H9 (cell line): ENCODE results near the gene EFNB1. TPM values are rescaled to one million over a fixed set of nuclear protein-coding genes. Genes with fewer than 3 reads are reported as not detected.

ENCODE experiments used
- DNase-seq: peaks from one replicate; pipeline ENCODE4 v3.0.0-alpha.2; 2017
- H2AFZ ChIP-seq: one replicate; pipeline ENCODE4 v1.6.1; 2013; ENCODE audit warnings: mild to moderate bottlenecking, low read length, control low read depth, moderate library complexity
- H2AK5ac ChIP-seq: 2 replicates; pipeline ENCODE4 v1.6.1; 2013; ENCODE audit warnings: low read length, control low read depth, mixed read lengths; ENCODE audit not compliant: insufficient read length
- H2BK120ac ChIP-seq: one replicate; pipeline ENCODE4 v1.6.1; 2013; ENCODE audit warnings: low read depth, mild to moderate bottlenecking, low read length, control low read depth, inconsistent platforms; ENCODE audit not compliant: poor library complexity, severe bottlenecking
- H2BK12ac ChIP-seq: 2 replicates; pipeline ENCODE4 v1.6.1; 2013; ENCODE audit warnings: low read length, control low read depth, mixed read lengths, low read depth; ENCODE audit not compliant: insufficient read length
- H2BK15ac ChIP-seq: 2 replicates; pipeline ENCODE4 v1.6.1; 2013; ENCODE audit warnings: low read depth, low read length, control low read depth
- H2BK20ac ChIP-seq: one replicate; pipeline ENCODE4 v1.6.1; 2013; ENCODE audit warnings: low read depth, mild to moderate bottlenecking, low read length, control low read depth, inconsistent platforms; ENCODE audit not compliant: poor library complexity, severe bottlenecking
- H2BK5ac ChIP-seq: 2 replicates; pipeline ENCODE4 v1.6.1; 2013; ENCODE audit warnings: low read length, control low read depth, mixed read lengths; ENCODE audit not compliant: insufficient read length
- H3K14ac ChIP-seq: 2 replicates; pipeline ENCODE4 v1.6.1; 2013; ENCODE audit warnings: low read length, control low read depth; ENCODE audit not compliant: insufficient read depth
- H3K18ac ChIP-seq: 2 replicates; pipeline ENCODE4 v1.6.1; 2013; ENCODE audit warnings: low read depth, mild to moderate bottlenecking, mixed read lengths, low read length, control low read depth; ENCODE audit not compliant: insufficient read length
- H3K23ac ChIP-seq: 2 replicates; pipeline ENCODE4 v1.6.1; 2013; ENCODE audit warnings: low read length, control low read depth, mixed read lengths, low read depth; ENCODE audit not compliant: insufficient read length
- H3K23me2 ChIP-seq: 2 replicates; pipeline ENCODE4 v1.6.1; 2013; ENCODE audit warnings: low read depth, mild to moderate bottlenecking, mixed read lengths, low read length, control low read depth; ENCODE audit not compliant: insufficient read length, poor library complexity, severe bottlenecking
- H3K27ac ChIP-seq: 2 replicates; pipeline ENCODE4 v1.5.1; 2013; ENCODE audit warnings: low read length, control low read depth, mixed read lengths, low read depth; ENCODE audit not compliant: insufficient read length
- H3K27me3 ChIP-seq: 2 replicates; pipeline ENCODE4 v1.6.1; 2013; ENCODE audit warnings: low read length, control low read depth, inconsistent platforms; ENCODE audit not compliant: insufficient read depth
- H3K4ac ChIP-seq: 2 replicates; pipeline ENCODE4 v1.6.1; 2013; ENCODE audit warnings: low read depth, mild to moderate bottlenecking, control low read depth, inconsistent platforms, low read length, moderate library complexity
- H3K4me1 ChIP-seq: 2 replicates; pipeline ENCODE4 v1.6.1; 2013; ENCODE audit warnings: low read length, control low read depth, inconsistent platforms; ENCODE audit not compliant: insufficient read depth
- H3K4me2 ChIP-seq: 2 replicates; pipeline ENCODE4 v1.6.1; 2013; ENCODE audit warnings: low read length, control low read depth, mixed read lengths; ENCODE audit not compliant: insufficient read length, insufficient read depth
- H3K56ac ChIP-seq: 2 replicates; pipeline ENCODE4 v1.6.1; 2013; ENCODE audit warnings: low read depth, mild to moderate bottlenecking, mixed read lengths, low read length, control low read depth; ENCODE audit not compliant: insufficient read length
- H3K79me1 ChIP-seq: 2 replicates; pipeline ENCODE4 v1.6.1; 2013; ENCODE audit warnings: low read depth, mild to moderate bottlenecking, moderate library complexity, low read length, control low read depth, inconsistent platforms; ENCODE audit not compliant: insufficient read depth, poor library complexity, severe bottlenecking
- H3K79me2 ChIP-seq: 2 replicates; pipeline ENCODE4 v1.6.1; 2013; ENCODE audit warnings: low read length, control low read depth, inconsistent platforms; ENCODE audit not compliant: insufficient read depth
- H3K9ac ChIP-seq: 2 replicates; pipeline ENCODE4 v1.6.1; 2013; ENCODE audit warnings: low read length, control low read depth, mixed read lengths; ENCODE audit not compliant: insufficient read length; ENCODE audit errors: extremely low read depth
- H3K9me3 ChIP-seq: one replicate; pipeline ENCODE4 v1.6.1; 2013; ENCODE audit warnings: low read depth, low read length, inconsistent platforms; ENCODE audit not compliant: control insufficient read depth
- H3T11ph ChIP-seq: one replicate; pipeline ENCODE4 v1.6.1; 2013; ENCODE audit warnings: mild to moderate bottlenecking, low read length, control low read depth, inconsistent platforms
- H4K20me1 ChIP-seq: one replicate; pipeline ENCODE4 v1.6.1; 2013; ENCODE audit not compliant: control insufficient read depth, insufficient read length, insufficient read depth
- H4K5ac ChIP-seq: 2 replicates; pipeline ENCODE4 v1.6.1; 2013; ENCODE audit warnings: low read depth, mild to moderate bottlenecking, mixed read lengths, low read length, control low read depth; ENCODE audit not compliant: insufficient read length
- H4K8ac ChIP-seq: replicated peaks from 2 replicates; pipeline ENCODE4 v1.6.1; 2013; ENCODE audit warnings: low read length, control low read depth, mixed read lengths, low read depth; ENCODE audit not compliant: insufficient read length
- H4K91ac ChIP-seq: 2 replicates; pipeline ENCODE4 v1.6.1; 2013; ENCODE audit warnings: low read depth, mild to moderate bottlenecking, moderate library complexity, mixed read lengths, low read length, control low read depth; ENCODE audit not compliant: insufficient read length
- H3K27ac Mint-ChIP-seq, 3 experiments: 2 replicates in 2 of 3; 3 replicates in 1 of 3; pipeline ENCODE4 v1.8.0; 2020 to 2021; ENCODE audit warnings: mixed read lengths in 3 of 3, mild to moderate bottlenecking in 1 of 3, moderate library complexity in 1 of 3
- H3K27me3 Mint-ChIP-seq: 2 replicates; pipeline ENCODE4 v1.8.0; 2021; ENCODE audit warnings: low read depth, mild to moderate bottlenecking, moderate library complexity, mixed read lengths
- H3K36me3 Mint-ChIP-seq, 3 experiments: 2 replicates in 2 of 3; 3 replicates in 1 of 3; pipeline ENCODE4 v1.8.0; 2020 to 2021; ENCODE audit warnings: low read depth in 3 of 3, mixed read lengths in 3 of 3; ENCODE audit not compliant: insufficient read depth in 1 of 3
- H3K4me1 Mint-ChIP-seq, 2 experiments: 2 replicates each; pipeline ENCODE4 v1.8.0; 2020; ENCODE audit warnings: mixed read lengths in 2 of 2
- H3K4me3 Mint-ChIP-seq, 2 experiments: 2 replicates in 1 of 2; 3 replicates in 1 of 2; pipeline ENCODE4 v1.8.0; 2020 to 2021; ENCODE audit warnings: mild to moderate bottlenecking in 2 of 2, mixed read lengths in 2 of 2, moderate library complexity in 1 of 2
- H3K9me3 Mint-ChIP-seq, 2 experiments: 2 replicates in 1 of 2; 3 replicates in 1 of 2; pipeline ENCODE4 v1.8.0; 2020; ENCODE audit warnings: mild to moderate bottlenecking in 2 of 2, mixed read lengths in 2 of 2, moderate library complexity in 1 of 2
- WGBS: extraction: QIAGEN DNeasy Blood & Tissue Kit; methylation state at CpG from one replicate; pipeline ENCODE4 v1.1.7; 2013; ENCODE audit warnings: missing lambda C conversion rate, low lambda C conversion rate, mixed read lengths; ENCODE audit not compliant: insufficient read length; ENCODE audit errors: extremely low coverage; 5-methylcytosine and 5-hydroxymethylcytosine counted together
- total RNA-seq: library from RNA; stranded (reverse); gene quantifications from 2 replicates; pipeline ENCODE4 v1.2.1, GENCODE V29; 2021
- TF ChIP-seq, protein P1 (sequence below): fragments of 200-600 bp; sonication (generic); conservative IDR thresholded peaks from 3 replicates; pipeline ENCODE4 v1.8.0; 2021; ENCODE audit warnings: antibody characterized with exemption, mild to moderate bottlenecking

EFNB1 gene
- total RNA-seq, 1 experiment from 2014 or later = 3.1 TPM

GRCh38 chrX:68865926-68866325 is 37.1 kb downstream of the EFNB1 start:
- H3T11ph ChIP-seq = no peak overlapping the region
- no peak overlapping the region for H2AFZ ChIP-seq
- no peak overlapping the region for H3K18ac ChIP-seq
- no peaks in the 10 kb centered on the region for H3K9me3 ChIP-seq
- H4K8ac ChIP-seq = no peak overlapping the region
- no peaks in the 10 kb centered on the region for H3K27me3 ChIP-seq
- H3K9ac ChIP-seq = no peak overlapping the region
- TF ChIP-seq, protein P1, sequence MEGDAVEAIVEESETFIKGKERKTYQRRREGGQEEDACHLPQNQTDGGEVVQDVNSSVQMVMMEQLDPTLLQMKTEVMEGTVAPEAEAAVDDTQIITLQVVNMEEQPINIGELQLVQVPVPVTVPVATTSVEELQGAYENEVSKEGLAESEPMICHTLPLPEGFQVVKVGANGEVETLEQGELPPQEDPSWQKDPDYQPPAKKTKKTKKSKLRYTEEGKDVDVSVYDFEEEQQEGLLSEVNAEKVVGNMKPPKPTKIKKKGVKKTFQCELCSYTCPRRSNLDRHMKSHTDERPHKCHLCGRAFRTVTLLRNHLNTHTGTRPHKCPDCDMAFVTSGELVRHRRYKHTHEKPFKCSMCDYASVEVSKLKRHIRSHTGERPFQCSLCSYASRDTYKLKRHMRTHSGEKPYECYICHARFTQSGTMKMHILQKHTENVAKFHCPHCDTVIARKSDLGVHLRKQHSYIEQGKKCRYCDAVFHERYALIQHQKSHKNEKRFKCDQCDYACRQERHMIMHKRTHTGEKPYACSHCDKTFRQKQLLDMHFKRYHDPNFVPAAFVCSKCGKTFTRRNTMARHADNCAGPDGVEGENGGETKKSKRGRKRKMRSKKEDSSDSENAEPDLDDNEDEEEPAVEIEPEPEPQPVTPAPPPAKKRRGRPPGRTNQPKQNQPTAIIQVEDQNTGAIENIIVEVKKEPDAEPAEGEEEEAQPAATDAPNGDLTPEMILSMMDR = no peak
- no peak overlapping the region for H3K27ac ChIP-seq
- H2BK5ac ChIP-seq = no peak overlapping the region
- no peak for DNase-seq
- peaks cover 0 to 3% (median 0%) of the 10 kb centered on the region in 3 experiments; a peak in 2 of 7 replicates for H3K36me3 Mint-ChIP-seq
- no peak overlapping the region for H3K14ac ChIP-seq
- no peak overlapping the region for H3K23ac ChIP-seq
- no peak overlapping the region for H2BK20ac ChIP-seq
- H3K27me3 Mint-ChIP-seq = peaks cover 14% of the 10 kb centered on the region
- no peak overlapping the region for H4K91ac ChIP-seq
- H3K4me1 ChIP-seq = no peaks in the 10 kb centered on the region; the same call in 1 of the 2 replicates
- no peak overlapping the region for H2BK12ac ChIP-seq
- H3K4me3 Mint-ChIP-seq = no peak overlapping the region
- H4K20me1 ChIP-seq = no peaks in the 10 kb centered on the region
- H3K56ac ChIP-seq = no peak overlapping the region
- no peak overlapping the region for H3K4me2 ChIP-seq
- H4K5ac ChIP-seq = no peak overlapping the region
- no peak overlapping the region for H2BK120ac ChIP-seq
- no peak overlapping the region for H3K27ac Mint-ChIP-seq
- peaks cover 10 to 18% of the 10 kb centered on the region in 2 experiments for H3K4me1 Mint-ChIP-seq
- H2BK15ac ChIP-seq = no peak overlapping the region
- H3K4ac ChIP-seq = no peak overlapping the region
- no peak overlapping the region for H2AK5ac ChIP-seq
- no peaks in the 10 kb centered on the region for H3K79me1 ChIP-seq
- peaks cover 75 to 88% of the 10 kb centered on the region in 2 experiments for H3K9me3 Mint-ChIP-seq
- no CpG with 5 or more reads among the region's 2 CpGs for WGBS
- H3K23me2 ChIP-seq = no peaks in the 10 kb centered on the region
- H3K79me2 ChIP-seq = no peaks in the 10 kb centered on the region
